ENCODE results near the gene PRRC2B. TPM values are rescaled to one million over a fixed set of nuclear protein-coding genes. Genes with fewer than 3 reads are reported as not detected.

PRRC2B gene
- total and polyA plus RNA-seq, 2 of the 8 experiments (the other 6 are each of a cell fraction or from before 2014, with no cell fraction given): 37.3 to 249 TPM

DNA sequence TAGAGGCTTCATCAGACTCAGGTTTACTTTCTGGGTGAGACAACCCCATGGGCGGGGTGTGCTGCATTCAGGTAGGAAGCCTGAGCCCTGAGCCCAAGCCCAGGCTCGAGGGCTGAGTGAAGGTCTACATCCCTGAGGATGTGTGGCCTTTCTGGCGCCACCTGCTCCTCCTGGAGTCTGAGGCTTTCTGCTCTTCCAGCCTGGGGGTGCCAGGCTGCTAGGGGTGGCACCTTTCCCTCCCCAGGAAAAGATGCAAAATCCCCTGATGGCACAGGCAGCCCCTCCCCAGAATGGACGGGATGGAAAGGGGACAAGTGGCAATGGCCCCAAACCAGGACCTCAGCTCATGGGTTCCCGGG, 44.4 kb upstream of the PRRC2B start:
- no peak for FAIRE-seq
- H3K4me1 ChIP-seq (replicated peaks in 1 of 4; ENCODE audit: control insufficient read depth in 3 of 4, insufficient read depth in 4 of 4, low read length in 3 of 4): peaks cover 0 to 8% (median 5%) of the 10 kb centered on the region in 4 experiments; a peak in 6 of 7 replicates
- H3K4me3 ChIP-seq (ENCODE audit: extremely low read depth in 1 of 4, insufficient read depth in 2 of 4, low read depth in 3 of 4, low read length in 4 of 4): peak overlapping the region in 1 of 4 experiments; percentile 55; a peak in 3 of 8 replicates
- H3K36me3 ChIP-seq (ENCODE audit: control insufficient read depth in 2 of 4, insufficient read depth in 4 of 4, low read length in 3 of 4): no peaks in the 10 kb centered on the region
- no peaks in the 10 kb centered on the region for H3K79me1 ChIP-seq (ENCODE audit: low read depth, low read length)
- peak overlapping the region; percentile 2 to 80; a peak in 3 of 4 replicates for H3K4me2 ChIP-seq (ENCODE audit: insufficient read depth in 1 of 2, low read depth in 2 of 2, low read length in 2 of 2)
- H4K8ac ChIP-seq (ENCODE audit: extremely low read depth, insufficient read depth, low read length): peak overlapping the region; percentile 90
- H3K9ac ChIP-seq (replicated peaks in 1 of 4; ENCODE audit: extremely low read depth in 1 of 4, low read depth in 3 of 4, low read length in 3 of 4): no peak overlapping the region
- POLR2A ChIA-PET (ENCODE audit: partially characterized antibody): interaction anchor here (0.7 to 2.2 kb wide), 12 partner anchors 9 to 153 kb away, joined by 3 to 21 read pairs (median 4); partner anchors contain the start of gene POMT1
- no peaks in the 10 kb centered on the region for H3K27me3 ChIP-seq (replicated peaks in 1 of 4; ENCODE audit: control insufficient read depth in 3 of 4, extremely low read depth in 1 of 4, insufficient read depth in 3 of 4, low read length in 3 of 4)
- peak overlapping the region; percentile 28 for H4K5ac ChIP-seq (ENCODE audit: insufficient read length, low read depth, low read length)
- H3K4ac ChIP-seq (replicated peaks; ENCODE audit: insufficient read length, low read depth, low read length): peak overlapping the region; percentile 2
- H3K27ac ChIP-seq (ENCODE audit: low read depth, low read length): no peak overlapping the region
- H2AK5ac ChIP-seq (ENCODE audit: low read depth, low read length): no peak overlapping the region; the same call in 1 of the 2 replicates
- H2AFZ ChIP-seq (ENCODE audit: low read length): peak overlapping the region; percentile 94
- peak overlapping the region; percentile 21; the same call in 1 of the 2 replicates for H2BK15ac ChIP-seq (ENCODE audit: low read length)
- peaks cover 3% of the 10 kb centered on the region in 2 experiments; a peak in 1 of 4 replicates for H3K9me3 ChIP-seq (ENCODE audit: insufficient read depth in 2 of 2, low read depth in 1 of 2, low read length in 1 of 2)
- H3K79me2 ChIP-seq (ENCODE audit: control insufficient read depth in 1 of 2, insufficient read depth in 2 of 2, low read length in 2 of 2): no peaks in the 10 kb centered on the region
- peak overlapping the region; percentile 99 for H3K18ac ChIP-seq (ENCODE audit: extremely low read depth, low read length)
- WGBS, 2 experiments (ENCODE audit: extremely low coverage in 1 of 2, insufficient coverage in 1 of 2, insufficient read length in 1 of 2, insufficient replicate concordance in 2 of 2, low coverage in 1 of 2, low lambda C conversion rate in 2 of 2, missing lambda C conversion rate in 1 of 2): 61% methylated on average over 5 of the region's 5 CpGs; no CpG with 5 or more reads in 1 of the 2 experiments
- H2BK5ac ChIP-seq (ENCODE audit: low read depth, low read length): peak overlapping the region; percentile 3; the same call in 1 of the 2 replicates
- no peak overlapping the region for H3K14ac ChIP-seq (ENCODE audit: insufficient read length)
- no peak for DNase-seq (ENCODE audit: low read depth in 1 of 2, low spot score in 2 of 2)
- no peak overlapping the region for H3K56ac ChIP-seq (replicated peaks; ENCODE audit: insufficient read length, low read depth, low read length)
- no peak overlapping the region for H4K91ac ChIP-seq (replicated peaks; ENCODE audit: insufficient read length, low read length)
- H3K23me2 ChIP-seq (ENCODE audit: low read depth, low read length): no peaks in the 10 kb centered on the region
- CTCF ChIA-PET (ENCODE audit: partially characterized antibody): interaction anchor here (0.7 to 5.9 kb wide), 46 partner anchors 8 to 249 kb away, joined by 3 to 49 read pairs (median 6); partner anchors contain the start of gene PLPP7
- no peak overlapping the region for H2BK120ac ChIP-seq (replicated peaks; ENCODE audit: low read depth, low read length)
- no peak overlapping the region for H3K23ac ChIP-seq (ENCODE audit: insufficient read length)
- H2BK12ac ChIP-seq (ENCODE audit: low read depth, low read length): peak overlapping the region; percentile 79; the same call in 1 of the 2 replicates
- no peaks in the 10 kb centered on the region for H4K20me1 ChIP-seq (replicated peaks in 1 of 2; ENCODE audit: control insufficient read depth in 1 of 2, insufficient read depth in 2 of 2, low read length in 2 of 2)
- peak overlapping the region; percentile 72; the same call in 1 of the 2 replicates for H2BK20ac ChIP-seq (ENCODE audit: low read length)
- no peak for TF ChIP-seq NANOG (IDR thresholded peaks at IDR 0.05; ENCODE audit: insufficient read depth, low read depth, low read length, poor library complexity, severe bottlenecking)
- no peak for TF ChIP-seq POU5F1 (IDR thresholded peaks at IDR 0.05; ENCODE audit: low read depth, low read length)
- TF ChIP-seq CBX8 (IDR thresholded peaks at IDR 0.05; ENCODE audit: borderline replicate concordance, low read depth, low read length): no peak
- TF ChIP-seq CHD1 (IDR thresholded peaks at IDR 0.05; ENCODE audit: low read depth, low read length): no peak
- TF ChIP-seq BACH1 (IDR thresholded peaks at IDR 0.05; ENCODE audit: low read length): no peak
- no peak for TF ChIP-seq JUN (IDR thresholded peaks at IDR 0.05; ENCODE audit: low read depth, low read length)
- TF ChIP-seq SRF (IDR thresholded peaks at IDR 0.05; ENCODE audit: low read depth, low read length): no peak
- TF ChIP-seq, protein P1, sequence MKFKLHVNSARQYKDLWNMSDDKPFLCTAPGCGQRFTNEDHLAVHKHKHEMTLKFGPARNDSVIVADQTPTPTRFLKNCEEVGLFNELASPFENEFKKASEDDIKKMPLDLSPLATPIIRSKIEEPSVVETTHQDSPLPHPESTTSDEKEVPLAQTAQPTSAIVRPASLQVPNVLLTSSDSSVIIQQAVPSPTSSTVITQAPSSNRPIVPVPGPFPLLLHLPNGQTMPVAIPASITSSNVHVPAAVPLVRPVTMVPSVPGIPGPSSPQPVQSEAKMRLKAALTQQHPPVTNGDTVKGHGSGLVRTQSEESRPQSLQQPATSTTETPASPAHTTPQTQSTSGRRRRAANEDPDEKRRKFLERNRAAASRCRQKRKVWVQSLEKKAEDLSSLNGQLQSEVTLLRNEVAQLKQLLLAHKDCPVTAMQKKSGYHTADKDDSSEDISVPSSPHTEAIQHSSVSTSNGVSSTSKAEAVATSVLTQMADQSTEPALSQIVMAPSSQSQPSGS (IDR thresholded peaks at IDR 0.05; ENCODE audit: low read length): no peak
- no peak for TF ChIP-seq EGR1 (IDR thresholded peaks at IDR 0.05; ENCODE audit: borderline replicate concordance, low read depth, low read length)
- TF ChIP-seq KDM5A (IDR thresholded peaks at IDR 0.05; ENCODE audit: low read length): no peak
- TF ChIP-seq CHD2 (IDR thresholded peaks at IDR 0.05; ENCODE audit: low read length): no peak
- TF ChIP-seq KDM4A (IDR thresholded peaks at IDR 0.05; ENCODE audit: low read depth, low read length, severe bottlenecking): no peak
- no peak for TF ChIP-seq ASH2L (IDR thresholded peaks at IDR 0.05; ENCODE audit: low read length)

Data from H1 (cell line).